Fibroblast of lung (primary cell): ENCODE measurements around the gene TLK2. TPM values are rescaled to one million over a fixed set of nuclear protein-coding genes. Genes with fewer than 3 reads are reported as not detected.
"Not testable (repeated sequence)": the region's sequence is repeated elsewhere in the genome, so short reads cannot be mapped to it uniquely, and the experiment has no call there.

ENCODE experiments used
- DNase-seq, 2 donors: peaks; one replicate each; pipeline versions ENCODE4 v3.0.0 to v3.0.0-alpha.2; 2010; ENCODE audit warnings: low read depth in 2 of 2
- H2AFZ ChIP-seq: 2 replicates; pipeline ENCODE4 v1.5.1; 2012; ENCODE audit warnings: low read length, control low read depth, inconsistent platforms
- H3K27ac ChIP-seq: 2 replicates; pipeline ENCODE4 v1.5.1; 2011; ENCODE audit warnings: low read length, control low read depth; ENCODE audit not compliant: insufficient read depth
- H3K27me3 ChIP-seq: 2 replicates; pipeline ENCODE4 v1.5.1; 2011; ENCODE audit warnings: mild to moderate bottlenecking, low read length; ENCODE audit not compliant: control insufficient read depth, insufficient read depth
- H3K36me3 ChIP-seq: 2 replicates; pipeline ENCODE4 v1.5.1; 2011; ENCODE audit warnings: low read length; ENCODE audit not compliant: control insufficient read depth, insufficient read depth
- H3K4me1 ChIP-seq: 2 replicates; pipeline ENCODE4 v1.5.1; 2011; ENCODE audit warnings: low read length; ENCODE audit not compliant: control insufficient read depth, insufficient read depth; ENCODE audit errors: extremely low read depth
- H3K4me2 ChIP-seq: 2 replicates; pipeline ENCODE4 v1.5.1; 2011; ENCODE audit warnings: low read length, control low read depth; ENCODE audit not compliant: insufficient read depth; ENCODE audit errors: extremely low read depth
- H3K4me3 ChIP-seq, 4 experiments: fragments of 200-600 bp in 1 of 4; sonication (generic) in 1 of 4; replicated peaks in 1 of 4; 2 replicates each; pipeline ENCODE4 v1.5.1; 2011 to 2016; ENCODE audit warnings: low read length in 4 of 4, low read depth in 3 of 4, mild to moderate bottlenecking in 3 of 4, control low read depth in 2 of 4, inconsistent platforms in 1 of 4, mixed read lengths in 1 of 4; ENCODE audit not compliant: insufficient read depth in 1 of 4; ENCODE audit errors: control extremely low read depth in 1 of 4
- H3K79me2 ChIP-seq: 2 replicates; pipeline ENCODE4 v1.5.1; 2012; ENCODE audit warnings: mild to moderate bottlenecking, low read length, inconsistent platforms; ENCODE audit not compliant: control insufficient read depth, insufficient read depth
- H3K9ac ChIP-seq: 2 replicates; pipeline ENCODE4 v1.5.1; 2011; ENCODE audit warnings: mild to moderate bottlenecking, low read length, control low read depth; ENCODE audit not compliant: insufficient read depth
- H3K9me3 ChIP-seq: 2 replicates; pipeline ENCODE4 v1.5.1; 2012; ENCODE audit warnings: low read depth, low read length; ENCODE audit not compliant: control insufficient read depth, insufficient read depth
- H4K20me1 ChIP-seq: 2 replicates; pipeline ENCODE4 v1.5.1; 2011; ENCODE audit warnings: low read length; ENCODE audit not compliant: control insufficient read depth, insufficient read depth; ENCODE audit errors: extremely low read depth
- EZH2 ChIP-seq: IDR thresholded peaks from 2 replicates; pipeline ENCODE4 v1.5.1; 2012; ENCODE audit warnings: low read length, control low read depth, mild to moderate bottlenecking; ENCODE audit errors: missing control alignments
- polyA plus RNA-seq, 2 donors: library from polyadenylated mRNA; depleted of rRNA in 1 of 2; stranded (reverse) in 1 of 2; unstranded in 1 of 2; fragments of >200 nt; gene quantifications; 2 replicates each; pipeline ENCODE4 v1.2.1, GENCODE V29; 2011 to 2012; ENCODE audit warnings: missing spikeins in 1 of 2
- total RNA-seq: library from RNA; depleted of rRNA; stranded (reverse); fragments of >200 nt; gene quantifications from 2 replicates; pipeline ENCODE4 v1.2.1, GENCODE V29; 2014
- TF ChIP-seq, protein P1 (sequence below), 2 donors: IDR thresholded peaks in 1 of 2; conservative IDR thresholded peaks in 1 of 2; 1 replicate in 1 of 2; 2 replicates in 1 of 2; pipeline ENCODE4 v1.5.1; 2011 to 2012; ENCODE audit warnings: low read length in 2 of 2, control low read depth in 1 of 2, inconsistent platforms in 1 of 2, low read depth in 1 of 2, mild to moderate bottlenecking in 1 of 2

TLK2 gene
- total and polyA plus RNA-seq, 2 donors (not counting 1 experiment from before 2014, with no cell fraction given), result 55.5 to 63.9 TPM

DNA sequence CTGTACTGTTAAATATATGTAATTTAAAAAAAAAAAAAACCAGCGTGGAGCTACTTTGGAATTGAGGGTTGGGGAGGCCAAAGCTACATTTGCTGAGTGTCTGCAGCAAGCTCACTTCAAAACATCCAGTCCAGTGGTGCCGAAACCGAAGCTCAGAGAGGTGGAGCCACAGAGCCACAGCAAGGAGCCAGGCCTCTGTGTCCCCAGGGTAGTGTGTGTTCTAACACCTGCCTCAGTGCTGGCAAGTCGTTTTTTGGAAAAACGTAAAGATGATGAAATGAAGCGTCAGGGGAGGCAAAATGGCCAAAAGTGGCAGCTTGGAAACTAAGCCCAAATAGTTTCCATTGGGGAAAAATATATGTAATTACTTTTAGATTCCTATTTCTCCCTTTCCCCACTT, 112.7 kb downstream of the TLK2 start:
- no peaks in the 10 kb centered on the region for H4K20me1 ChIP-seq
- no peak for DNase-seq
- no peaks in the 10 kb centered on the region for H3K4me1 ChIP-seq
- no peaks in the 10 kb centered on the region for H3K9me3 ChIP-seq
- no peak overlapping the region for H3K4me2 ChIP-seq
- no peak overlapping the region for H2AFZ ChIP-seq
- no peak overlapping the region for H3K4me3 ChIP-seq
- H3K27me3 ChIP-seq, result no peaks in the 10 kb centered on the region
- no peak overlapping the region for H3K9ac ChIP-seq
- H3K79me2 ChIP-seq, result no peaks in the 10 kb centered on the region
- no peak overlapping the region for H3K27ac ChIP-seq
- peaks cover 3% of the 10 kb centered on the region for H3K36me3 ChIP-seq
- TF ChIP-seq, protein P1, sequence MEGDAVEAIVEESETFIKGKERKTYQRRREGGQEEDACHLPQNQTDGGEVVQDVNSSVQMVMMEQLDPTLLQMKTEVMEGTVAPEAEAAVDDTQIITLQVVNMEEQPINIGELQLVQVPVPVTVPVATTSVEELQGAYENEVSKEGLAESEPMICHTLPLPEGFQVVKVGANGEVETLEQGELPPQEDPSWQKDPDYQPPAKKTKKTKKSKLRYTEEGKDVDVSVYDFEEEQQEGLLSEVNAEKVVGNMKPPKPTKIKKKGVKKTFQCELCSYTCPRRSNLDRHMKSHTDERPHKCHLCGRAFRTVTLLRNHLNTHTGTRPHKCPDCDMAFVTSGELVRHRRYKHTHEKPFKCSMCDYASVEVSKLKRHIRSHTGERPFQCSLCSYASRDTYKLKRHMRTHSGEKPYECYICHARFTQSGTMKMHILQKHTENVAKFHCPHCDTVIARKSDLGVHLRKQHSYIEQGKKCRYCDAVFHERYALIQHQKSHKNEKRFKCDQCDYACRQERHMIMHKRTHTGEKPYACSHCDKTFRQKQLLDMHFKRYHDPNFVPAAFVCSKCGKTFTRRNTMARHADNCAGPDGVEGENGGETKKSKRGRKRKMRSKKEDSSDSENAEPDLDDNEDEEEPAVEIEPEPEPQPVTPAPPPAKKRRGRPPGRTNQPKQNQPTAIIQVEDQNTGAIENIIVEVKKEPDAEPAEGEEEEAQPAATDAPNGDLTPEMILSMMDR (conservative IDR thresholded peaks at IDR 0.05 in 1 of 2, IDR thresholded peaks at IDR 0.05 in 1 of 2; ENCODE audit: low read depth in 1 of 2, low read length in 2 of 2), result no peak

DNA sequence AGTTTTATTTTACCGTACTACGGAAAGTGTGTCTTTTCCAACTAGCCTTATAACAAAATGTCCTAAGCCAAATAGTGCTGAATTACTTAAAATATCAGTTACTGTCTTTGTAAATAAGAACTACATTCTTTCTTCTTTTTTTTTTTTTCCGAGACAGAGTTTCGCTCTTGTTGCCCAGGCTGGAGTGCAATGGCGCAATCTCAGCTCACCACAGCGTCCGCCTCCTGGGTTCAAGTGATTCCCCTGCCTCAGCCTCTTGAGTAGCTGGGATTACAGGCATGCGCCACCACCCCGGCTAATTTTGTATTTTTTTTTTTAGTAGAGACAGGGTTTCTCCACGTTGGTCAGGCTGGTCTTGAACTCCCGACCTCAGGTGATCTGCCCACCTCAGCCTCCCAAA, 113.2 kb downstream of the TLK2 start:
- not testable (repeated sequence) for H3K27ac ChIP-seq, H3K4me2 ChIP-seq, H3K4me3 ChIP-seq, H3K27me3 ChIP-seq, H3K9ac ChIP-seq, H3K36me3 ChIP-seq, H4K20me1 ChIP-seq, H3K4me1 ChIP-seq, H2AFZ ChIP-seq, H3K9me3 ChIP-seq, DNase-seq, H3K79me2 ChIP-seq

DNA sequence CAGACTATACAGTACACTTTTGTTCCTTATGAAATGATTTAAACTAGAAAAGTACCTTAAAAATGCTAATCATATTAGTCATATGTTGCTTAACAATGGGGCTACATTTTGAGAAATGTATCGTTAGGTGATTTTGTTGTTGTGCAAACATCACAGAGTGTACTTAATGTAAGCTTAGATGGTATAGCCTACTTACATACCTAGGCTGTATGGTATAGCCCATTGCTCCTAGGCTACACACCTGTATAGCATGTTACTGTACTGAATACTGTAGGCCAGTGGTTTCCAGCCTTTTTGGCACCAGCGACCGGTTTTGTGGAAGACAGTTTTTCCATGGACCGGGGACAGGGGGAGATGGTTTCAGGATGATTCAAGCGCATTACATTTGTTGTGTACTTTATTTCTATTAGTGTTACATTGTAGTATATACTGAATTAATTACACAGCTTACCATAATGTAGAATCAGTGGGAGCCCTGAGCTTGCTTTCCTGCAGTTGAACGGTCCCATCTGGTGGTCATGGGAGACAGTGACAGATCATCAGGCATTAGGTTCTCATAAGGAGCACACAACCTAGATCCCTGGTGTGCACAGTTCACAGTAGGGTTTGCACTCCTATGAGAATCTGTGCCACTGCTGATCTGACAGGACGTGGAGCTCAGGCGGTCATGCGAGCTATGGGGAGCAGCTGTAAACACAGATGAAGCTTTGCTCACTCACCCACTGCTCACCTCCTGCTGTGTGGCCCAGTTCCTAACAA, 113.9 kb downstream of the TLK2 start:
- H2AFZ ChIP-seq, result no peak overlapping the region
- TF ChIP-seq EZH2, result no peak
- no peak overlapping the region for H3K4me3 ChIP-seq
- DNase-seq, result peak in 1 of 2 donors; percentile 24
- H3K4me1 ChIP-seq, result no peaks in the 10 kb centered on the region
- peaks cover 6% of the 10 kb centered on the region for H3K36me3 ChIP-seq
- H3K27me3 ChIP-seq, result no peaks in the 10 kb centered on the region
- H3K9me3 ChIP-seq, result no peaks in the 10 kb centered on the region
- H4K20me1 ChIP-seq, result no peaks in the 10 kb centered on the region
- no peak overlapping the region for H3K9ac ChIP-seq
- no peak overlapping the region for H3K4me2 ChIP-seq
- H3K27ac ChIP-seq, result no peak overlapping the region
- no peaks in the 10 kb centered on the region for H3K79me2 ChIP-seq

DNA sequence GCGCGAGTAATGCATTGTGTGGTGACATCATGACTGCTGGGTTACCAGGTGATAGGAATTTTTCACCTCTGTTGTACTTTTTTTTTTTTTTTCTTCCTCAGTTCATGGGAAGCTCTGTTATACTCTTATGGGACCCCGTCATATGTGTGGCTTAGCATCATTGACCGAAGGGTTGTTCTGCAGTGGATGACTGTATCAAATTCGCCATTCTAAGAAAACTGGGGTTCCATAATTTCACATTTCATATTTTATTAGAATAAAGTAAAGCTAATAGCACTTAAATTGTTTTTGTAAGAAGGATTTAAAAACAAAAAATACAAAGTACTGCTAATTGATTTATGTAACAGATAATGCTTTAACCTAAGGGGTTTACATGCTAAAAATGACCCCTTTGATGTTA, 116.9 kb downstream of the TLK2 start:
- Histone ChIP-seq H4K20me1 (no peaks in the 10 kb centered on the region), H3K36me3 (peaks cover 10% of the 10 kb centered on the region), H3K79me2 (no peaks in the 10 kb centered on the region), H3K9ac (no peak overlapping the region), H3K4me2 (no peak overlapping the region), H3K27me3 (no peaks in the 10 kb centered on the region), H3K27ac (no peak overlapping the region), H3K4me1 (no peaks in the 10 kb centered on the region), H2AFZ (no peak overlapping the region), H3K4me3 (no peak overlapping the region), H3K9me3 (no peaks in the 10 kb centered on the region)
- TF ChIP-seq, protein P1 (conservative IDR thresholded peaks at IDR 0.05 in 1 of 2, IDR thresholded peaks at IDR 0.05 in 1 of 2; ENCODE audit: low read depth in 1 of 2, low read length in 2 of 2), result no peak
- no peak for TF ChIP-seq EZH2
- DNase-seq, result no peak
